GM18511 (cell line): ENCODE results near the gene HNRNPH3.
"Not testable (repeated sequence)": the region's sequence is repeated elsewhere in the genome, so short reads cannot be mapped to it uniquely, and the experiment has no call there.

Experiments
- ATAC-seq: cut with Tn5 transposase; IDR thresholded peaks from one replicate; pipeline ENCODE4 v1.9.1; 2021; ENCODE audit warnings: mild to moderate bottlenecking, moderate library complexity; ENCODE audit not compliant: unreplicated experiment

Gene HNRNPH3, protein sequence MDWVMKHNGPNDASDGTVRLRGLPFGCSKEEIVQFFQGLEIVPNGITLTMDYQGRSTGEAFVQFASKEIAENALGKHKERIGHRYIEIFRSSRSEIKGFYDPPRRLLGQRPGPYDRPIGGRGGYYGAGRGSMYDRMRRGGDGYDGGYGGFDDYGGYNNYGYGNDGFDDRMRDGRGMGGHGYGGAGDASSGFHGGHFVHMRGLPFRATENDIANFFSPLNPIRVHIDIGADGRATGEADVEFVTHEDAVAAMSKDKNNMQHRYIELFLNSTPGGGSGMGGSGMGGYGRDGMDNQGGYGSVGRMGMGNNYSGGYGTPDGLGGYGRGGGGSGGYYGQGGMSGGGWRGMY

GRCh38 chr10:68331455-68332258, at the start of gene HNRNPH3:
TSS of gene HNRNPH3 (plus strand) at chr10:68332064. CDS start at chr10:68337222, 5,158 bp downstream.
- peak; percentile 79 for ATAC-seq

GRCh38 chr10:68284062-68285001, 47.5 kb upstream of the HNRNPH3 start:
- no peak for ATAC-seq

DNA sequence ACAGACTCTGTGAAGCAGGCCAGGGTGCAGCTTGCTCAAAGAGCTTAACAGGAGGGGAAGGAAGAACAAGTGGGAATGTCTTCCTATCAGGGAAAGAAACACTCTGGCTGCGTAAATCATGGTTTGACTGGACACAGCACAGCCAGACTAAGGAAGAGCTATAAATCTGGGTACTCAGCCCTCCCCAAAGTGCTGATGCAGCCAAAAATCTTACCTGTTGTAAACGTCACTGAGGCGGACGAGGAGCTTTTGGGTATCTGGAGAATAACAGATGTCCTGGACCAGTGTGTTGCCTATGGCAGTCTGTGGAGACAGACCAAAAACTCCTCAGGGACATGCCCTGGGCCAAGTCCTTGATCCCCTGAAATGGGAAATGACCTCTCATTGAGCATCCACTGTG, 43.1 kb upstream of the HNRNPH3 start:
- ATAC-seq, result no peak

DNA sequence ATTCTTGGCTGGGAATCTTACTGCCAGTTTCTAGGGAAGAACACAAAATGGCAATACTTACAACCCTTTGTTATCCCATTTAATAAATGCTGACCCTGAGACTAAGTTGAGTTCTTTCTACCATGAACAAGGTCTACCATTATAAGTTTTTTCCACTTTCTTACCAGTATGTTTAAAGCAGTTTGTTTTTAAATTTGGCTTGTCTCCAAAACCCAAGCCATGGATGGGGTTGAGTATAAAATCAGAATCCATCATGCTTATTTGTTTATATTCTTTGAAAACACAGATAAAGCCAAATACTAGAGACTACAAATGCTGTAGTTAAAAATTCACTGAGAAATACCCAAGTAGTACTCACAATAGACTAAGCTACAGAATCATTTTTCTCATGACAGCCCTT, 41.1 kb upstream of the HNRNPH3 start:
- ATAC-seq, result no peak

GRCh38 chr10:68296843-68297663, 34.8 kb upstream of the HNRNPH3 start:
- ATAC-seq, result no peak

GRCh38 chr10:68301301-68301700, 30.6 kb upstream of the HNRNPH3 start:
- no peak for ATAC-seq

DNA sequence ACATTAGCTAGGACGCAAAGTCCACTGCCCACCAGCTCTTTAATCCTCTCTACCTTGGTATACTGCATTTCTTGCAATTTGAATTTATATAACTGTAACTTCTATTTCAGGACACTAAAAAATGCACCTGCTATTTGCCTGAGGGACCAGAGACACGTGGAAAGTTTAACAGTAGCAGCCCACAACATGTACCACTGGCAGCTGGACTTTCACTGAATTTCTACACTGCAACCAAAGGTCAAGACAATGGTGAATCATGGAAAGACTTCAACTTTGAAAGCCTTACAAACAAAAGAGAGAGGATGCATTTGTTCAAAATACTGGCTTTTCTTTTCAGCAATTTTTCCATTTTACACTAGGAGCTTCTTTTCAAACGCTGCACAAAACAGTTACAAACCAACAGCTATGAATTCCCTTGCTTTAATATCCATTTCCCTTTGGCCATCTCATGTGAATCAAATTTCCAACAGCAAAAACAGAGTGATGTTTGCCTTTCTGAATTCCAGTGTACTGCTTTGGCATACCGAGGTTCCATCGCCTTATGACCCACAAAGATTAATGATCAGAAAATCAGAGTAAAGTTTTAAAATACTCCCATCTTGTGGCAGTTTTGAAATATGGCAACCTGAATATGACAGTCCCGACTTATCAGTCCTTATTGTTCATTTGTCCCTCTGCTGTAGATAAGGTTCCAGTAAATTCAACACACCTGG, 29.9 kb upstream of the HNRNPH3 start:
- ATAC-seq, result peak; percentile 62

DNA sequence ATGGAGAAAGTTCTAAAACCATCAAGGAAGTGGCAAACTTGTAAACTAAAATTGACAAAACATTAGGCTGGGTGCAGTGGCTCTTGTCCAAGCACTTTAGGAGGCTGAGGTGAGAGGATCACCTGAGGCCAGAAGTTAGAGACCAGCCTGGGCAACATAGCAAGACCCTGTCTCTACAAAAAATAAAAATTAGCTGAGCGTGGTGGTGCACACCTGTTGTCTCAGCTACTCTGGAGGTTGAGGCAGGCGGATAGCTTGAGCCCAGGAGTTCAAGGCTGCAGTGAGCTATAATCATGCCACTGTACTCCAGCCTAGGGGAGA, 29.4 kb upstream of the HNRNPH3 start:
- peak; percentile 10 for ATAC-seq

- no peak for ATAC-seq
Observed at GRCh38 chr10:68302871-68303270, 29.0 kb upstream of the HNRNPH3 start.

GRCh38 chr10:68303849-68304412, 27.9 kb upstream of the HNRNPH3 start:
- ATAC-seq, result no peak

- ATAC-seq, result no peak
Observed at GRCh38 chr10:68305854-68306253, 26.0 kb upstream of the HNRNPH3 start.

GRCh38 chr10:68310531-68310930, 21.3 kb upstream of the HNRNPH3 start:
- ATAC-seq, result no peak

DNA sequence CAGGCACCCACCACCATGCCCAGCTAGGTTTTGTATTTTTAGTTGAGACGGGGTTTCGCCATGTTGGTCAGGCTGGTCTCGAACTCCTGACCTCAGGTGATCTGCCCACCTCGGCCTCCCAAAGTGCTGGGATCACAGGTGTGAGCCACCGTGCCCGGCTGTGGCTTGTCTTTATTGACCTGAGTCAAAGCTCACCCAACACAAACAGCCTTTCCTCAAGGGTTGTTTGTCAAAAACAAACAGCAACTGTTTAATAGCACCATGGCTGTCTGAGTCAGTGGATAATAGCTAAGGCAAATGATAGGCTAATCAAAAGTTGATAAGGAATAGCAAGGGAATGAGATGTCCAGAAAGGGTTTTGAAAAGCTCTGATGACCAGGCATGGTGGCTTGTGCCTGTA, 16.9 kb upstream of the HNRNPH3 start:
- not testable (repeated sequence) for ATAC-seq

- no peak for ATAC-seq
Observed at GRCh38 chr10:68315582-68315981, 16.3 kb upstream of the HNRNPH3 start.

DNA sequence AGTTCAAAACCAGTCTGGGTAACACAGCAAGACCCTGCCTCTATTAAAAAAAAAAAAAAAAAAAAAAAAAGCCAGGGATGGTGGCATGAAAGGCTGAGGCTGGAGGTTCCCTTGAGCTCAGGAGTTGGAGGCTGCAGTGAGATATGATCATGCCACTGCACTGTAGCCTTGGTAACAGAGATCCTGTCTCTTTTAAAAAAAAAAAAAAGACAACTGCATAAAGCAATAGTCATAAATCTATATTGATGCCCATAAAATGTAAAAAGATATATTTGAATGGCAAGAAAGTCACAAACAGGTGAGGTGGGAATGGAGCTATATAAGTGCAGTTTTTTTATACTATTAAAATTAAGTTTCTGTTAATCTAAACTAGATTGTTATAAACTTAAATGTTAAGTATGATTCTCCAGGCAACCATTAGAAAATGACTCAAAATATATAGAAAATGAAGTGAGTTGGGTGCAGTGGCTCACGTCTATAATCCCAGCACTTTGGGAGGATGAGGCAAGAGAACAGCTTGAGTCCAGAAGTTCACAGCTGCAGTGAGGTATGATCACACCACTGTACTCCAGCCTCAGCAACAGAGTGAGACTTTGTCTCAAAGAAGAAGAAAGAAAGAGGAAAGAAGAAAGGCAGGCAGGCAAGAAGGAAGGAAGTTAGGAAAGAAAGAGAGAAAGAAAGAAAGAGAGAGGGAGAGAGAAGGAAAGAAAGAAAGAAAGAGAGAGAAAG, 13.4 kb upstream of the HNRNPH3 start:
- no peak for ATAC-seq

GRCh38 chr10:68324396-68324795, 7.5 kb upstream of the HNRNPH3 start:
- not testable (repeated sequence) for ATAC-seq

DNA sequence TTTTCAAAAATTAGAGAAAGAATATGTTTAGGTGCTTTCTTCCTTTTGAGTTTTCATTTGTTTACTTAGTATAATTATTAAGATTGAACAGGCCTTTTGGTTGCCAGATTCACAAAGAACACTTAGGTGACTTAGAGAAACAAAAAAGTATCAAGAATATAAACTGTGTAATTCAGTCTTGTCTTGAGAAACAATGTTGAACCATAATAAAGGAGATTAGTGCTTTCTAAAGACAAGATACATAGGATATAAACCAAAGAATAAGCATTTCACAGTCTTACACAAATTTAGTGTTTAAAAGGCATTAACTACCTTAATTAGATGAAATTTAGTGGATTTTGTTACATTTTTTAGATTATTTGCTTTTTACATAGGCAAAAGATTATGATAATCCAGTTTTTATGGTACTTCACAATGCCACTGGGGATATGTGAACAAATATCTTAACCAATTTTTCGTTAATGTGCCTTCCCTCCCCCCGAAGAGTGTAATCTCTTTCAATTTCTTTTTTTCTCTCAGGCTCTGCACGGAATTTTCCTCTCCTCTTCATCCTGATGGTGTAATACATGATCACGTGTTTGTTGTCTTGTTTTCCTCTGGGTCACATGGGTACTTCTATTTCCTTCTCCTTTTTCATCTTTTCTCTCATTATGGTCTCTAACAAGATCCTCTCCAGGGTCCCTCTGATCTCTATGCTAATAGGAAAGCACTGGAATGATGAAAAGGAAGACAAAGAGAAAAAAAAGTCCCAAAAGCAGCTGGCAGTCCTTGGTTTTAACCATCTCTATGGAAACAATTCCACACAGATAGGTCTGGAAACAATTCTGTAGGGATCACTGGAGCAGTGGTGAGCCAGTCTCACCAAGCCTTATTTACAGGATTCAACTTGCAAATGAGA, 3.7 kb upstream of the HNRNPH3 start:
- ATAC-seq, result no peak

- ATAC-seq, result no peak
Observed at GRCh38 chr10:68329506-68329861, 2.4 kb upstream of the HNRNPH3 start.
